ENCODE results near the gene ACBD6. TPM values are rescaled to one million over a fixed set of nuclear protein-coding genes. Genes with fewer than 3 reads are reported as not detected.

Gene ACBD6
- total and polyA plus RNA-seq, 2 of the 4 experiments (the other 2 are of a cell fraction) = 52.5 to 59.1 TPM

GRCh38 chr1:180458807-180459206, 43.6 kb downstream of the ACBD6 start:
- Histone ChIP-seq H3K9me1 (ENCODE audit: insufficient read depth, low read length) (no peaks in the 10 kb centered on the region), H3K56ac (ENCODE audit: extremely low read depth, insufficient read depth, low read length) (no peak overlapping the region), H3K4ac (ENCODE audit: low read depth, low read length) (no peak overlapping the region), H3K14ac (replicated peaks; ENCODE audit: low read depth, low read length) (no peak overlapping the region), H2AFZ (replicated peaks; ENCODE audit: low read length, poor library complexity) (no peak overlapping the region), H3K27me3 (ENCODE audit: control insufficient read depth, insufficient read depth, low read length) (no peaks in the 10 kb centered on the region), H4K5ac (ENCODE audit: low read depth, low read length) (no peak overlapping the region), H3K23ac (ENCODE audit: low read depth, low read length) (no peak overlapping the region), H3K27ac (ENCODE audit: insufficient read depth, low read length) (no peak overlapping the region), H2BK120ac (ENCODE audit: low read depth, low read length) (no peak overlapping the region), H2AK9ac (replicated peaks; ENCODE audit: low read depth, low read length, poor library complexity) (no peak overlapping the region), H3K79me1 (ENCODE audit: low read depth in 1 of 2, low read length in 2 of 2) (peaks cover 23 to 38% of the 10 kb centered on the region in 2 experiments), H3K18ac (ENCODE audit: low read depth, low read length) (no peak overlapping the region), H4K20me1 (ENCODE audit: insufficient read depth, low read length) (peaks cover 22% of the 10 kb centered on the region), H3K9ac (ENCODE audit: low read depth, low read length) (no peak overlapping the region), H3K4me1 (ENCODE audit: control insufficient read depth, insufficient read depth, low read length) (no peaks in the 10 kb centered on the region), H4K91ac (ENCODE audit: insufficient read depth, low read depth, low read length) (no peak overlapping the region), H3K4me3 (ENCODE audit: insufficient read depth, low read depth, low read length) (no peak overlapping the region), H4K8ac (ENCODE audit: low read depth in 2 of 2, low read length in 2 of 2) (no peak overlapping the region), H2AK5ac (ENCODE audit: low read depth, low read length) (no peak overlapping the region), H2BK20ac (ENCODE audit: low read depth, low read length) (no peak overlapping the region), H3K36me3 (ENCODE audit: control insufficient read depth, insufficient read depth, low read length) (peaks cover 10% of the 10 kb centered on the region), H2BK5ac (ENCODE audit: low read depth, low read length, poor library complexity, severe bottlenecking) (no peak overlapping the region), H3K4me2 (ENCODE audit: low read depth, low read length) (no peak overlapping the region), H2BK15ac (ENCODE audit: low read depth, low read length) (no peak overlapping the region), H3K9me3 (ENCODE audit: control insufficient read depth, insufficient read depth, low read length) (peaks cover 12% of the 10 kb centered on the region)
- ATAC-seq (ENCODE audit: low read depth) (no peak), DNase-seq (no peak)
- ChIA-PET CTCF (no interaction called here), POLR2A (ENCODE audit: unreplicated experiment) (no interaction called here)
- intact Hi-C loops (cut with micrococcal nuclease) (loop anchor here (2.0 kb wide), 1 partner anchor 14 kb away; no protein-coding TSS in a partner anchor), in situ Hi-C loops (cut with MboI; ENCODE audit: low sequenced_read_pairs) (no loop called here), dilution Hi-C loops (cut with HindIII; ENCODE audit: low sequenced_read_pairs, unreplicated experiment) (no loop called here)
- TF ChIP-seq CEBPB (IDR thresholded peaks at IDR 0.05; ENCODE audit: low read depth, low read length) (no peak), MAZ (IDR thresholded peaks at IDR 0.05; ENCODE audit: borderline replicate concordance, low read depth, low read length) (no peak), RFX5 (IDR thresholded peaks at IDR 0.05; ENCODE audit: low read depth, low read length) (no peak), FOS (IDR thresholded peaks at IDR 0.05; ENCODE audit: low read depth, low read length) (no peak), CHD1 (IDR thresholded peaks at IDR 0.05; ENCODE audit: low read depth, low read length) (no peak)
- no CpG with 5 or more reads among the region's 2 CpGs for WGBS, 2 experiments (ENCODE audit: extremely low coverage in 2 of 2, insufficient read length in 1 of 2)
- BruUV-seq (replicated peaks) = no TSS peak
